Measurements from ENCODE around the gene OBP2A.

- no peak for TF ChIP-seq YY1 (IDR thresholded peaks at IDR 0.05; ENCODE audit: insufficient read depth, insufficient read length)
- no peak for TF ChIP-seq ZNF274 (IDR thresholded peaks at IDR 0.05; ENCODE audit: low read depth, low read length)
- TF ChIP-seq SUZ12 (IDR thresholded peaks at IDR 0.05; ENCODE audit: extremely low read depth, insufficient read depth, insufficient read length), result no peak
These were observed 28.4 kb downstream of the OBP2A start for GRCh38 chr9:135574331-135574730.
